ENCODE results near the gene INPP5K. TPM values are rescaled to one million over a fixed set of nuclear protein-coding genes. Genes with fewer than 3 reads are reported as not detected.

The INPP5K gene
- total and polyA plus RNA-seq, 10 of the 15 experiments (the other 5 are each of a cell fraction or from before 2014, with no cell fraction given): 0.58 to 41.2 (median 23.3) TPM

DNA sequence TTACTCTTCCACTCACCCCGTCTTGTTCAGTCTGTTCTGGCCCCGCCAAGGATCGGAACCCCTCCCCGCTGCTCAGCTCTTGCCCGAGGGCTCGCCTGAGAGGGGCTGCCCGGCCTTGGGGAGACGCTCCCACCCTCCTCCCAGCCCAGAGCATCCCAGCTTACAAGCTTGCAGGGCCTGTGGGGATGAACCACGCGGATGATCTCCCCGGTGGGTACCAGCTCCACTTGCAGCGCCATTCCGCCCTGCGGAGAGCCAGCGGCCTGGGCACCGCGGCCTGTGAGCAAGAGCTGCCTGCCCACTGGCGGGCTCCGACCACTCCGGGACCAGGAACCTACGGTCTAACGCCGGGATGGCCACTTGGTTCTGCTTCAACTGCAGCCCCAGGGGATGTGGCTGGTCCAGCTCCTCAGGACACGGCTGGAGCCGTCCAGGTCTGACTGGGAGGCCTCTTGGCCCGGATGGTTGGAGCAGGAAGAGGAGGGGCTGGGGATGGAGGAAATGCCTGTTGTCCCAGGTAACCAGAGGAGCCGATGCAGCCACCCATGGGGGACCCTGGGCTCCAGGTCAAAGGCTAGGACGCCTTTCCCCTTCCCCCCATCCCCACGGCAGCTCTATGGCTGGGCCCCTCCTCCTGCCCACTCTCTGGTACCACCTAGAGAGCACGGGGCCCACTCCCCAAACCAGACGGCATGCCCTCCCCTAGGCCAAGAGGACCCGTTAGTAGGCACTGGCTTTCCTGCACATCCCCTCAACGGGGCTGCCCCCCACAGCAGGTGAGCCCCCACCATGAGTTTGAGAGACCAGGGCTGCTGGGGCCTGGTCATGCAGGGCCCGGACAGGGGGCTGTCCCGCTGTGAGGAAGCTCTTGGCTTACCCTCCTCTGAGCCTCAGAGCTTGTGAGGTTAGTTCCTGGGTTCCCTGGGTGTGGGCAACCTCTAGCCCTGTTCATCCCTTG, 23.9 kb downstream of the INPP5K start, which contains the start of gene MYO1C:
TSS of gene MYO1C (minus strand) at position 438 of the 958 bp plus-strand sequence. CDS start at position 239, 199 bp downstream.
- ChIA-PET CTCF (interaction anchor here (1.2 kb wide), 2 partner anchors 23 to 126 kb away, joined by 3 to 5 read pairs; no protein-coding TSS in a partner anchor), SMC1A (ENCODE audit: uncharacterized antibody, unreplicated experiment) (interaction anchor here (1.3 kb wide), 1 partner anchor 33 kb away, joined by 3 read pairs; no protein-coding TSS in a partner anchor), POLR2A (interaction anchor here (1.5 kb wide), 1 partner anchor 18 kb away, joined by 11 read pairs; no protein-coding TSS in a partner anchor), RAD21 (ENCODE audit: unreplicated experiment) (interaction anchor here (0.8 to 1.1 kb wide), 2 partner anchors 23 to 127 kb away, joined by 3 read pairs; no protein-coding TSS in a partner anchor)
- Histone ChIP-seq H4K20me1 (ENCODE audit: control insufficient read depth, insufficient read depth) (no peaks in the 10 kb centered on the region), H3K4me2 (ENCODE audit: control insufficient read depth, insufficient read depth) (peak within 1 kb of the TSS; percentile 99), H3K4me3 (peak within 1 kb of the TSS; percentile 60; the same call in 1 of the 2 replicates), H3K4me1 (ENCODE audit: control insufficient read depth, insufficient read depth, low read length) (peaks cover 14% of the 10 kb centered on the region), H3K36me3 (ENCODE audit: control insufficient read depth in 2 of 2, insufficient read depth in 2 of 2, low read length in 1 of 2) (peaks cover 0 to 4% of the 10 kb centered on the region in 2 experiments; a peak in 1 of 4 replicates), H3K27ac (ENCODE audit: control insufficient read depth, insufficient read depth) (no peak within 1 kb of the TSS), H3K9ac (ENCODE audit: control insufficient read depth, insufficient read depth, low read length) (peak within 1 kb of the TSS; percentile 44; the same call in 1 of the 2 replicates), H3K27me3 (replicated peaks in 1 of 2; ENCODE audit: control insufficient read depth in 2 of 2, insufficient read depth in 2 of 2, low read length in 1 of 2) (no peaks in the 10 kb centered on the region), H3K79me2 (ENCODE audit: control insufficient read depth, insufficient read depth, low read length) (no peaks in the 10 kb centered on the region), H3K9me3 (replicated peaks; ENCODE audit: control insufficient read depth, insufficient read depth, low read length) (no peaks in the 10 kb centered on the region), H2AFZ (ENCODE audit: control insufficient read depth, low read depth, low read length) (peak within 1 kb of the TSS; percentile 51; the same call in 1 of the 2 replicates)
- in situ Hi-C loops (cut with MboI) (no loop called here), intact Hi-C loops (cut with micrococcal nuclease; ENCODE audit: unreplicated experiment) (no loop called here)
- TF ChIP-seq, protein P1, sequence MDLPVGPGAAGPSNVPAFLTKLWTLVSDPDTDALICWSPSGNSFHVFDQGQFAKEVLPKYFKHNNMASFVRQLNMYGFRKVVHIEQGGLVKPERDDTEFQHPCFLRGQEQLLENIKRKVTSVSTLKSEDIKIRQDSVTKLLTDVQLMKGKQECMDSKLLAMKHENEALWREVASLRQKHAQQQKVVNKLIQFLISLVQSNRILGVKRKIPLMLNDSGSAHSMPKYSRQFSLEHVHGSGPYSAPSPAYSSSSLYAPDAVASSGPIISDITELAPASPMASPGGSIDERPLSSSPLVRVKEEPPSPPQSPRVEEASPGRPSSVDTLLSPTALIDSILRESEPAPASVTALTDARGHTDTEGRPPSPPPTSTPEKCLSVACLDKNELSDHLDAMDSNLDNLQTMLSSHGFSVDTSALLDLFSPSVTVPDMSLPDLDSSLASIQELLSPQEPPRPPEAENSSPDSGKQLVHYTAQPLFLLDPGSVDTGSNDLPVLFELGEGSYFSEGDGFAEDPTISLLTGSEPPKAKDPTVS (IDR thresholded peaks at IDR 0.05; ENCODE audit: low read depth, low read length): no peak
- 0 out of 2 replicates have a peak, but pooled peaks have one; percentile 4 for TF ChIP-seq HDGF (IDR thresholded peaks at IDR 0.05)
- no TSS peak for BruUV-seq (replicated peaks)
- DNase-seq (ENCODE audit: low read depth, low spot score) (no peak), FAIRE-seq (no peak), ATAC-seq (no peak)
- 61% methylated on average over 35 of the region's 35 CpGs for WGBS (ENCODE audit: insufficient coverage, insufficient replicate concordance, low lambda C conversion rate, missing lambda C conversion rate)
